T follicular helper cell (primary cell): Measurements from ENCODE around the gene C11orf65.
A peak's percentile ranks its signal among the peaks of the same experiment; 100 is the strongest.

ENCODE experiments used
- DNase-seq: peaks from one replicate; pipeline ENCODE4 v3.0.0-alpha.2; 2020; ENCODE audit warnings: low read depth
- total RNA-seq, 2 experiments: gene quantifications; one replicate each; lab custom pipeline; 2026; lab: John Stamatoyannopoulos, UW

Gene C11orf65, protein sequence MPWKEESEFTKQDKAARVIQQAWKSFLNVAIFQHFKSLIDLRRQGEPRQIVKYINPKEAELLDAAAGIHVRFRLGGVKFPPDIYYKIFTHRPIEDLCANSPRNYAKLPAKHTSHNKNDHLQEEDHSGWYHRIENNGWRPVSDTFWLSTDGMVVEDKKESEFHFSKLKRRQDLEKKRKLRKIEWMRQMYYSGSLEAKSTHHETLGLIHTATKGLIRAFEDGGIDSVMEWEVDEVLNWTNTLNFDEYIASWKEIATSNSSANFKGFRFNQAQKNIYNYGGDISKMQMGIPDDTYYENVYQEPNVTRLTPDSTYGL
- total RNA-seq, result 0.56 to 1.1 reads per million in 2 experiments

GRCh38 chr11:108467091-108467823 is at the start of gene C11orf65:
TSS of gene C11orf65 (minus strand) at chr11:108467529. CDS start at chr11:108461559, 5,970 bp downstream.
- DNase-seq, result peak; percentile 92

DNA sequence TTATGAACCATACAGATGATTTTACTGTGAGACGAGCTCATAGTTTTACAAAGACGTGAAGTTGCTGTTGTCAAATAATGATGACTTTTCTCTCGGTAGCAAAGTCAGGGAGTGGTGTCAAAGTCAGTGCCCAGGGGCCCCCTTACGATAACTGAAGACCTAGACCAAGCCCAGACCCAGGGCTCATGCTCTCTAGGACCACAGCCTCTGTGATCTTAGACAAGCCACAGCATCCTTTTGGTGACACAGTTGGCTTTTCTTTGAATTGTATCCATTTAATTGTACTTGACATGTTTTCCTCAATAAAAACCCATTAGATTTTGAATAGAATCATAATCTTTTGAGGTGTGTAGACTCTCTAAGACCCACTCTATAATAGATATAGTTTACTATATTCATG is 48.8 kb upstream of the C11orf65 start:
- no peak for DNase-seq

GRCh38 chr11:108512708-108513107 is 45.4 kb upstream of the C11orf65 start:
- DNase-seq, result no peak

DNA sequence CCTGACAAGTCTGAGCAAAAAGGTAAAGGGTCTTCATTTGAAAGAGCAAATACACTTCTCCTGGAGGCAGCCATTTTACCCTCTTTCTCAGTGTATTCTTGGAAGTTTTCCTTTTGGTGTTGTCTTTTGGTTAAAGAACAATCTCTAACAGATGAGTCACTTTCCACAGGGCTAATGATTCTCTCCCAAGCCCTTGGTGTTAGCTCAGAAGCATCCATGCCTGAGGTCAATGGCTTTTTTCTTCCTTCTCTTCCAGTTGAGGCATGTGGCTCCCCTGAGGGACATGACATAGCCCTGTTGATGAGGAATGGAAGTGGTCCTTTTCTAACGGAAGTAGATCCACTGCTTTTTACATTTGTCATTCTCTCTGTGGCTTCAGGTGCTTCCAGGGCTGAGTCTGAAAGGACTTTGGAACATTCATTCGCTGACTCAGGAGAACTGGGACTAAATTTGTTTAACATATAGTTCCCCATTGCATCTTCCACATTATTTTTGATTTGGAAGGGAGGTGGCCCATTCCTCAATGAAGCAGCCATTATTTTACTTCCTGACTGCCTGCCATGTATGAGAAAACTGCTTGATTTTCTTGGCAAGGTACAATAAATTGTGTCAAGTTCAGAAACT is 44.6 kb upstream of the C11orf65 start:
- DNase-seq, result no peak

- no peak for DNase-seq
Observed at GRCh38 chr11:108508653-108509593, 41.6 kb upstream of the C11orf65 start.

GRCh38 chr11:108501396-108501795 is 34.1 kb upstream of the C11orf65 start:
- DNase-seq, result no peak

- DNase-seq, result no peak
Observed at GRCh38 chr11:108500721-108501120, 33.4 kb upstream of the C11orf65 start.

DNA sequence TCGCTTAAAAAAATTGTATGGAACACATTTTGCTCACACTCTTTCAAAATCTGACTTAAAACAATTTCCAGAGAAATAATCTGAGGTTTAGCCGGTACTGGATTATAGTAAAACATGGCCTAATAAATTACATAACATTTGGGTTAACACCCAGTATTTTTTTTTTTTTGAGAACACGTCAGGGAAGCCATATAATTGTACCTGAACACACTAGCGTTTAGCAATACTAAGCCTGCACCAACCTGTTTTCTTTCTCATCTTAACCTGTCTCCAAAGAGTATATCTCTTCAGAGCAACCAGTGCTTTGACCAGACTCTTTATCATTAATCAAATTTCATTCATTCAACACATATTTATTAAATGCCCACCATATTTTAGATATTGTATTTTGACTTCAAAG is 32.8 kb upstream of the C11orf65 start:
- no peak for DNase-seq

GRCh38 chr11:108498816-108499408 is 31.6 kb upstream of the C11orf65 start:
- no peak for DNase-seq

- peak; percentile 20 for DNase-seq
Observed at GRCh38 chr11:108498046-108498815, 30.9 kb upstream of the C11orf65 start, which contains the start of gene POGLUT3. TSS of gene POGLUT3 (minus strand) at chr11:108498384. CDS start at chr11:108498366, 18 bp downstream.

GRCh38 chr11:108497317-108498045 is 30.2 kb upstream of the C11orf65 start:
- peak; percentile 73 for DNase-seq

- no peak for DNase-seq
Observed at GRCh38 chr11:108496643-108497256, 29.4 kb upstream of the C11orf65 start.

DNA sequence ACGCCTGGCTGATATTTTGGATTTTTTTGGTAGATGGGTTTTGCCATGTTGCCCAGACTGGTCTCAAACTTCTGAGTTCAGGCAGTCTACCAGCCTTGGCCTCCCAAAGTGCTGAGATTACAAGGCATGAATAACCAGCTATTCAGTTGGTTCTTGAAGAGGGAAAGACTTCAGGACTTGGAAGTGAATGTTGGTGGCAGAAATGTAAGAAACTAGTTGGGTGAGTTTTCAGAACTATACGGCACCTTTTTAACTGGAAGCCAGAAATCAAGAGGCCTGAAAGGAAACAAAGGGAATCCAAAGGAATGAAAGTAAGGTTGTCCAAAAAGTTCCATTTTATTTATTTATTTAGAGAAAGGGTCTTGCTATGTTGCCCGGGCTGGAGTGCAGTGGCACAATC is 28.0 kb upstream of the C11orf65 start:
- DNase-seq, result no peak

GRCh38 chr11:108494182-108494581 is 26.9 kb upstream of the C11orf65 start:
- DNase-seq, result no peak

GRCh38 chr11:108491936-108492335 is 24.6 kb upstream of the C11orf65 start:
- DNase-seq, result no peak

- no peak for DNase-seq
Observed at GRCh38 chr11:108486828-108487227, 19.5 kb upstream of the C11orf65 start.

DNA sequence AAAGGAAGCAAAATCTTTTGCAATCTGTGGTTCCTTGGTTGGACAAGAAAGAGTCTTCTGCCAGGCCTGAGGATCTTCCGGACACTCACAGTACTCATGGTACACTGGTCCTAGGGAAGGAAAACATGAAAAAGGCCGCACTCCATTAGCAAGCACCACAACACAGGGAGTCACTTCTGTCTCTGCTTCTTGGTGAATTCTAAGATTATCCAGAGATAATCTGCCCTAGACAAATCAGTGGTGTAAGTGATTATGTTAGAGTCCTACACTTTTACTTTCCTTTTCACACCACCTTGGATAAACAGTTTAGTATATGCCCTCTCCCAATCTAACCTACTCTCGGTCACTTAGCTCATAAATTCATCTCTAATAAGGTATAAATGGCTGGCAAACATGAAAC is 19.0 kb upstream of the C11orf65 start:
- no peak for DNase-seq

DNA sequence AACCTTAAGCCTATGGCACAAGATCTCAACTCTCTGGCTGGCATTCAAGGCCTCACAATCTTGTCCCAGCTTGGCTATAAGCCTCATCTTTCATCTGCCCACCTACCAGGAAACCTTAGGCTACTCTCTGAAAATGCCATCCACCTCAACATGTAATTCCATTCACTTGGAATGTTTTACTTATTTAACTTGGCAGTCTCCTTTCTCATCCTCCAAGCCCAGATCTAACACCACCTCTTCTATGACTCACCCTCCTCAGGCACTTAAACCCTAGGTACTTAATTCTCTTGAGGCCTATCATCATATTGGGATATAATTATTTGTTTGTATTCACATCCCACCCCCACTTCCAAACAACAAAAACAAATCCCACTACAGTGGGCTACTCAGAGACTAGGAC is 15.8 kb upstream of the C11orf65 start:
- no peak for DNase-seq
